Motor neuron (in vitro differentiated cells): ENCODE data around the gene DPH7. TPM values are rescaled to one million over a fixed set of nuclear protein-coding genes. Genes with fewer than 3 reads are reported as not detected.
A peak's percentile ranks its signal among the peaks of the same experiment; 100 is the strongest.

Source experiments
- ATAC-seq, 8 experiments: fragments of 200-7000 bp; cut with Tn5 transposase; replicated peaks in 6 of 8; 2 replicates each; pipeline ENCODE4 v1.8.0; 2021; ENCODE audit warnings: mild to moderate bottlenecking in 8 of 8, moderate library complexity in 8 of 8
- H3K27ac ChIP-seq, 2 donors: fragments of 250-450 bp; sonication (Bioruptor Pico); 2 replicates each; pipeline ENCODE4 v1.9.0; 2021; ENCODE audit warnings: antibody characterized with exemption in 2 of 2, mild to moderate bottlenecking in 2 of 2, moderate library complexity in 1 of 2
- H3K4me1 ChIP-seq, 2 donors: fragments of 250-450 bp; sonication (Bioruptor Pico); replicated peaks in 1 of 2; 2 replicates each; pipeline ENCODE4 v1.6.1; 2021; ENCODE audit warnings: antibody characterized with exemption in 2 of 2, mild to moderate bottlenecking in 2 of 2, moderate library complexity in 1 of 2
- H3K4me3 ChIP-seq, 5 donors: fragments of 250-450 bp; sonication (Bioruptor Pico); 2 replicates each; pipeline ENCODE4 v1.9.0; 2021; ENCODE audit warnings: antibody characterized with exemption in 5 of 5, mild to moderate bottlenecking in 5 of 5, moderate library complexity in 4 of 5
- WGBS, 10 experiments: fragments of 450-650 bp; shearing (Covaris generic); methylation state at CpG; one replicate each; pipeline ENCODE4 v1.0.0; 2022; 5-methylcytosine and 5-hydroxymethylcytosine counted together
- in situ Hi-C, 9 experiments: fragments of 400-800 bp; cut with MboI; loops; one replicate each; pipeline ENCODE4 v1.15.0; 2021; ENCODE audit warnings: low sequenced_read_pairs in 9 of 9, low pct_unique_long_range_greater_than_20kb in 2 of 9; ENCODE audit not compliant: unreplicated experiment in 9 of 9
- total RNA-seq, 8 experiments: library from RNA; unstranded; fragments of 300-600 nt; gene quantifications; 2 replicates each; pipeline versions ENCODE4 v1.2.3 to v1.2.4, GENCODE V29; 2022

The DPH7 gene
- total RNA-seq, 8 experiments from 2014 or later: 26.3 to 74.6 (median 41.1) TPM

DNA sequence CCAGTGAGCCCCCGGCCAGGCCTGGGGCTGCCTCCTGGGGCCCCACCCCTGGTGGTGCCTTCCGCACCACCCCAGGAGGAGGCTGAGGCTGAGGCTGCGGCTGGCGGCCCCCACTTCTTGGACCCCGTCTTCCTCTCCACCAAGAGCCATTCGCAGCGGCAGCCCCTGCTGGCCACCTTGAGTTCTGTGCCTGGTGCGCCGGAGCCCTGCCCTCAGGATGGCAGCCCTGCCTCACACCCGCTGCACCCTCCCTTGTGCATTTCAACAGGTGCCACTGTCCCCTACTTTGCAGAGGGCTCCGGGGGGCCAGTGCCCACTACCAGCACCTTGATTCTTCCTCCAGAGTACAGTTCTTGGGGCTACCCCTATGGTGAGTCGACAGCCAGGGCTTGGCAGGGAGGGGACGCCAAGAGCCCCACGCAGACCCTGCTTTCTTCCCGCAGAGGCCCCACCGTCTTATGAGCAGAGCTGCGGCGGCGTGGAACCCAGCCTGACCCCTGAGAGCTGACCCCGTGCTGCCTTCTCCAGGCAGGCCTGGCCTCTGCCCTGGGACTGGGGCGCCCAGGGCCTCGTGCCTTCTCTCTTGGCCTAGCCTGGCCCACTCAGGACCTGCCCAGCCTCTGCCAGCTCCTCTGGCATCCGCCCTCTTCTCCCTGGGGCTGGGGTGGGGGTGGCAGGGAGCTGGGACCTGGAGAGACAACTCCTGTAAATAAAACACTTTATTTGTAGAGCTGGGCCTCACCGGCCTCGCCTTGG is 36.1 kb upstream of the DPH7 start:
- Histone ChIP-seq H3K27ac (no peak overlapping the region), H3K4me3 (no peak overlapping the region), H3K4me1 (peaks cover 6 to 8% of the 10 kb centered on the region in 2 donors)
- in situ Hi-C loops: no loop called here
- 90 to 100% (median 92%) methylated on average over 2 to 9 of the region's 25 CpGs; no CpG with 5 or more reads in 7 of the 10 experiments for WGBS, 10 experiments
- ATAC-seq: no peak

DNA sequence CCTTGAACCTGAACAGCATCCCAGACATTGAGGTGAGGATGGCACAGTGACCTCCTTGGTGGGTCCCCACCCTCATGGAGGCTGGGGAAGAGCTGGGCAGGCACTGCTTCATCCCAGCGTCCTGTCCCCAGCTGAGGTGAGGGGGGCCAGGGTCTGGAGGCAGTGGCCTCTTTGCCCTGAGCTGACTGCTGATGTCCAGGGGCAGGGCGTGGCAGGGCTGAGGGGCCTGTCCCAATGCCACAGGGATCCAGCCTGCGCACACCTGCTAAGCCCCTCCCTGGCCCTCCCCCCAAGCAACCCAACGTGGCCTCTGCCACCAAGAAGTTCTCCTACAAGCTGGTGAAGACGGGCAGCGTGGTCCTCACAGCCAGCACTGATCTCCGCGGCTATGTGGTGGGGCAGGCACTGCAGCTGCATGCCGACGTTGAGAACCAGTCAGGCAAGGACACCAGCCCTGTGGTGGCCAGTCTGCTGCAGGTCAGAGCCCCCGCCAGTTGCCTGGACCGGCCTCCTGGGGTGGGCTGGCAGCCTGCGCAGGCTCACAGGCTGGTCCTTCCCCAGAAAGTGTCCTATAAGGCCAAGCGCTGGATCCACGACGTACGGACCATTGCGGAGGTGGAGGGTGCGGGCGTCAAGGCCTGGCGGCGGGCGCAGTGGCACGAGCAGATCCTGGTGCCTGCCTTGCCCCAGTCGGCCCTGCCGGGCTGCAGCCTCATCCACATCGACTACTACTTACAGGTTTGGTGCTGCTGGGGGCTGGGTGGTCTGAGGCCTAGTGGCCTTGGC is 35.2 kb upstream of the DPH7 start:
- WGBS, 10 experiments: 90 to 100% (median 100%) methylated on average over 1 to 2 of the region's 27 CpGs; no CpG with 5 or more reads in 7 of the 10 experiments
- H3K4me3 ChIP-seq: no peak overlapping the region
- no peak overlapping the region for H3K27ac ChIP-seq
- H3K4me1 ChIP-seq: peaks cover 6 to 8% of the 10 kb centered on the region in 2 donors
- in situ Hi-C loops: no loop called here
- no peak for ATAC-seq

DNA sequence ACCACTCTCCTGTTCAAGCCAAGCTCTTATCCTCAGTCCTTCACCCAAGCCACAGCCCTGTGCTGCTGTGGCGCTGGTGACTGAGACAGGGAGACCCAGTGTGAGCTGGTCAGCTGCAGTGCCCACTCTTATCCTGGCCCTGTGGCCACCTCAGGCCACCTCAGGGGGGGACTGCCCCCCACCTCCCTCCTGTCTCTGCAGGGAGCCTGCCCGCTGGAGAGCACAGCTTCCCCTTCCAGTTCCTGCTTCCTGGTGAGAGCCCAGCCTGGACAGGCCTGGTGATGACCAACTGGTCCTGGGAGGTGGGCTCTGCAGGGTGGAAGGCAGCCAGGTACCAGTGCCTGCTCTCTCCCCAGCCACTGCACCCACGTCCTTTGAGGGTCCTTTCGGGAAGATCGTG is 34.5 kb upstream of the DPH7 start:
- ATAC-seq: peak in 1 of 8 experiments; percentile 3
- peaks cover 6 to 8% of the 10 kb centered on the region in 2 donors for H3K4me1 ChIP-seq
- no peak overlapping the region for H3K4me3 ChIP-seq
- in situ Hi-C loops: no loop called here
- WGBS, 10 experiments: no CpG with 5 or more reads among the region's 5 CpGs
- H3K27ac ChIP-seq: no peak overlapping the region

DNA sequence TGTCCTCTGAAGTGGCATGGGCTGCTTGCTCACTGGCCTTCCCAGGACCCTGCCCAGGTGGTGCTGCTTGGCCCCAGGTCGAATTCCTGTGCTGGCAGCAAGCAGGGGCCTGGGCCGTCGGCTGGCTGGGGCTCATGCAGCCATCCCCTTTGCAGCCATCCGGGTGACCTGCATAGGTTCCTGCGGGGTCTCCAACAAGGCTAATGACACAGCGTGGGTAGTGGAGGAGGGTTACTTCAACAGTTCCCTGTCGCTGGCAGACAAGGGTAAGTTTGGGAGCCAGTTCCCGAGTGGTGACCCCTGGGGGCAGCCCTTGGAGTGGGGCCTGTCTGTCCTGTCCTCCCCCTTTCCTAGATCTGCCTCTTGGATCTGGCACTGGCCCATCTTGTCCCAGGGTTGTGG is 34.0 kb upstream of the DPH7 start:
- Histone ChIP-seq H3K4me1 (peaks cover 9 to 10% of the 10 kb centered on the region in 2 donors), H3K4me3 (no peak overlapping the region), H3K27ac (no peak overlapping the region)
- in situ Hi-C loops: no loop called here
- peak in 1 of 8 experiments; percentile 2 for ATAC-seq
- 67 to 80% methylated on average over 1 to 4 of the region's 8 CpGs; no CpG with 5 or more reads in 8 of the 10 experiments for WGBS, 10 experiments

DNA sequence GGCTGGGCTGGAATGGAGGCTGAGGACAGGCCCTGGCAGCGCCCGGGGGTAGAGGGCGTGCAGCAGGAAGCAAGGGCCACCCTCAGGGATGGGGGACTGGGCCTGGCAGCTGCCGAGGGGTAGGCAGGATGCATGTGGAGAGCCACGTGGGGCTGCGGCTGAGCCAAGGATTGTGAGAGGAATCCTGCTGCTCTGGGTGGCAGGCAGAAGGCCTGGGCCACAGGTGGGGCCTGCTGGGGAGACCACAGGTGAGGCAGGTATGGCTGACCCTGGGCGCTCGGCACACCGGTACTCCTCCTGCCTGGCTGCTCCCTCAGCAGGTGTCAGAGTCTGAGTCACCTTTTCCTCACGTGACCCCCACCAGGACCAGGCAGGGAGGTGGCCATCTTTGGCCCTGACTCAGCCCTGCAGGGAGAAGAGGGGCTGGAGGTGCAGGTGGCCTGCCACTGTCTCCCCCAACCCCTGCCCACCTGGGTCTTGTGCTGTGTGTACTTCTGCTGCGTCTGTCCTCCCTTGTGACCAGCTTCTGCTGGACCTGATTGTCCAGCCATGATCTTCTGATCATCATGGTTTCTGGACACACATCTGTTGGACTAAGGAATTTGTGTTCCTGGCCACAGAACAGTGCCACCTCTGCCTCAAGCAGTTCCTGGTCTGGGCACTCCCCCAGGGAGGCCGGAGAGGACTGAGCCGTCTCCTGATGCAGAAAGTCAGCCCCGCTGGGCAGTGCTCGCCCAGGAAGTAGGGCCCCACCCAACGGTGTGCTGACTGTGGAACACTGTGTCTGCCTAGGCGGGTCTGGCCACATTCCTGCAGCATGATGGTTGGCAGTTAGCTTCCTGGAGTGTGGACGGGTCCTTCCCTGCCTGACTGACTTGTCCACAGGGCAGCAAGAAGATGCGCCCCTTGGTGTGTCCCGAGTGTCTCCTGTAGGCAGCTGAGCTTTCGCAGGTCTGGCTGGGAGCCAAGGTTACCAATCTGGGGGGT is 33.2 kb upstream of the DPH7 start:
- peak in 7 of 8 experiments; percentile 5 to 94 (median 33) for ATAC-seq
- WGBS, 10 experiments: 0 to 93% (median 87%) methylated on average over 2 to 6 of the region's 21 CpGs; no CpG with 5 or more reads in 5 of the 10 experiments
- H3K4me1 ChIP-seq: peaks cover 12% of the 10 kb centered on the region in 2 donors
- in situ Hi-C loops: no loop called here
- no peak overlapping the region for H3K4me3 ChIP-seq
- no peak overlapping the region for H3K27ac ChIP-seq

DNA sequence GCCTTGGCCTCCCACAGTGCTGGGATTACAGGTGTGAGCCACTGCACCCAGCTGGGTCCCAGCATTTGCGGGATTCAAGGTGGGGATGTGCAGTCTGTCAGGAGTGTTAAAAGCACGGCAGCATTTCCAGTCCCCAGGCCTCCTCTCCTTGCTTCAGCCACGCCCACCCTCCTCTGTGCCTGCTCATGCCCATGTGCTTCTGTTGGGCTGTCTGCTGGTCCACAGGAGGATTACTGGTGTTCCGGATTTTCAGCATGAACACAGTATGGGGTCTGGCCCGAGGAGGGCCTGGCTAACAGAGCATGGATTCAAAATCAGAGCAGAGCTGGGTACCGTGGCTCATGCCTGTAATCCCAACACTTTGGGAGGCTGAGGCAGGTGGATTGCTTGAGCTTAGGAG is 32.2 kb upstream of the DPH7 start:
- no peak for ATAC-seq
- in situ Hi-C loops: no loop called here
- Histone ChIP-seq H3K27ac (no peak overlapping the region), H3K4me1 (peaks cover 16 to 17% of the 10 kb centered on the region in 2 donors), H3K4me3 (no peak overlapping the region)
- 50 to 79% (median 60%) methylated on average over 1 to 4 of the region's 6 CpGs; no CpG with 5 or more reads in 6 of the 10 experiments for WGBS, 10 experiments

DNA sequence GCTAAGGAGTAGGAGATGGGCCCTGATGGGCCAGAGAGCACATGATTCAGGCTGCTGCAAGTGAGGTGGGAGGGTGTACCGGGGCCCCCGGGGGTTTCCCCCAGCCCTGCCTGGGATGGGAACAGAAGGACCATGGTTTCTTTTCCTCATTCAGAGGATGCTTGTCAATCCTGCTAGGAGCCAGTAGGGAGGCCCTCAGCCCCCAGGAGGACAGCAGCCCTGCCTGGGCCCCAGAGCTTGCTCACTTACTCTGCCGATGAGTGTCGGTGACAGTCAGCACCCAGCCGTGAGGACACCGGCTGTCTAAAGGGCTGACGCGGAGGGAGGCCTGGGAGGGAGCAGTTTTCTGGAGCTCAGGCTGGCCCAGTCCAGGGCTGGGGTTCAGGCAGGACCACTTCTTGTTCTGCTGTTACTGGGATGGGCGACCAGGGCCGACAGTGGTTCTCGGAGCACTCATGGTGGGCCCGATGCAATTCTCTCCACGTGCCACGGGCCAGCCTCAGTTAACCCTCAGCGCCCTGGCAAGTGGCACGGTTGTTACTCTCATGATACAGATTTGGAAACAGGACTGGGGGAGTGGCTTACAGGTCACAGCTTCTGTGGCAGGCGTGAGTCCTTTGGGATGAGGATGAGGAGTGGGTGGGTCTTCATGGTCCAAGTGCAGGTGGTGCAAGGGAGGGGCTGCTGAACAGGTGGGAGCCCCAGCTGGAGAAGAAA is 28.6 kb upstream of the DPH7 start:
- peak overlapping the region; percentile 7 to 78 (median 55) for H3K4me3 ChIP-seq
- no peak overlapping the region for H3K27ac ChIP-seq
- WGBS, 10 experiments: 10 to 100% (median 50%) methylated on average over 1 to 9 of the region's 17 CpGs; no CpG with 5 or more reads in 4 of the 10 experiments
- in situ Hi-C loops: no loop called here
- H3K4me1 ChIP-seq: peaks cover 16 to 17% of the 10 kb centered on the region in 2 donors
- peak in 5 of 8 experiments; percentile 9 to 42 (median 24) for ATAC-seq

DNA sequence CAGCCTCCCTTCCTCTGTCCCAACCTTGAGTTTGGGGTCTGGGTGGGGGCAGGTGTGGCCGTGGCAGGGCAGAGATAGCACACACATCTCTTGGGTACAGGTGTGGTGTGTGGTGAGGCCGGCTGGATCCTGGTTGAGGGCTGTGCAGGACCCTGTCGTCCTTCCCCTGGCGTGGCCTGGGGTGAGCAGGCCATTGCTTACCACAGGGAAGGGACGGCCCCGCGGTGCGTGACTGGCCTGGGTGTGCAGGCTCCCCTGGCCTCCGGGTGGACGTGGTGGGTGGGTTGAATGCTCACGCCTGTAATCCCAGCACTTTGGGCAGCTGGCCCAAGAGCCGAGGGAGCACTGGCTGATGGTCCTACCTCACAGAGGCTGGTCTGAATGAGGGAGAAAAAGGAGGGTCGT is 28.0 kb upstream of the DPH7 start:
- H3K4me3 ChIP-seq: peak overlapping the region; percentile 41 to 78 (median 55)
- peak in 3 of 8 experiments; percentile 0 to 2 (median 1) for ATAC-seq
- WGBS, 10 experiments: 0 to 70% (median 20%) methylated on average over 1 to 12 of the region's 13 CpGs; no CpG with 5 or more reads in 5 of the 10 experiments
- H3K27ac ChIP-seq: no peak overlapping the region
- in situ Hi-C loops: no loop called here
- H3K4me1 ChIP-seq: peaks cover 16 to 17% of the 10 kb centered on the region in 2 donors

DNA sequence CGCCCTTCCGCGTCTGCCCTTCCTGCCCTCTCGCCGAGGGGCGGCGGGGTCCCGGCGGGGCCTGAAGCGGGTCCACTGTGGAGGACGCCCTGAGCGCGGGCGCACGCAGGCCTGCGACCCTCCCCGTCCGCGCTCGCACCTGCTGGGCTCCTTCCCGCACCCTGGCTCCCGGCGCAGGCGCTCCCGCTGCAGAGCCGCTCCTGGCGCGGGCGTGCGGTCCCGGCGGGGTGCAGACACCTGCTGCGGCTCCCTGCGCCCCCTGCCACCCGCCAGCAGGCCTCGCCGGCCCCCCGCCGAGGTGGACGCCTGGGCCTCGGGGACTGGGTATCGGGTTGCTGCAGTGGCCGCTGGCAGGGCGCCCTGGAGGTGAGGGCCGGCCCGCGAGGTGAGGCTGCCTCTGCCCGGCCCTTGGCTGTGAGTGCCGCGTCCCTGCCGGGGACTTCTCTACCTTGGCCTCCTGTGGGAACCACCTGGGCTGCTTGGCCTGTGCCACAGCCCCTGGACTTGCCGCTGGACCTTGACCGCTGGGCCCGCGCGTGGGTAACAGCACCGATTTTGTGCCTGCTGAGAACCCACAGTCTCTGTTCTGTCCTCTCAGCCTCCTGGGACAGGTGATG is 27.4 kb upstream of the DPH7 start:
- in situ Hi-C loops: no loop called here
- Histone ChIP-seq H3K4me3 (peak overlapping the region; percentile 41 to 78 (median 55)), H3K4me1 (peaks cover 16 to 17% of the 10 kb centered on the region in 2 donors), H3K27ac (peak overlapping the region; percentile 2 to 82)
- 0 to 13% methylated on average over 1 to 3 of the region's 57 CpGs; no CpG with 5 or more reads in 8 of the 10 experiments for WGBS, 10 experiments
- ATAC-seq: peak; percentile 8 to 28 (median 13)

DNA sequence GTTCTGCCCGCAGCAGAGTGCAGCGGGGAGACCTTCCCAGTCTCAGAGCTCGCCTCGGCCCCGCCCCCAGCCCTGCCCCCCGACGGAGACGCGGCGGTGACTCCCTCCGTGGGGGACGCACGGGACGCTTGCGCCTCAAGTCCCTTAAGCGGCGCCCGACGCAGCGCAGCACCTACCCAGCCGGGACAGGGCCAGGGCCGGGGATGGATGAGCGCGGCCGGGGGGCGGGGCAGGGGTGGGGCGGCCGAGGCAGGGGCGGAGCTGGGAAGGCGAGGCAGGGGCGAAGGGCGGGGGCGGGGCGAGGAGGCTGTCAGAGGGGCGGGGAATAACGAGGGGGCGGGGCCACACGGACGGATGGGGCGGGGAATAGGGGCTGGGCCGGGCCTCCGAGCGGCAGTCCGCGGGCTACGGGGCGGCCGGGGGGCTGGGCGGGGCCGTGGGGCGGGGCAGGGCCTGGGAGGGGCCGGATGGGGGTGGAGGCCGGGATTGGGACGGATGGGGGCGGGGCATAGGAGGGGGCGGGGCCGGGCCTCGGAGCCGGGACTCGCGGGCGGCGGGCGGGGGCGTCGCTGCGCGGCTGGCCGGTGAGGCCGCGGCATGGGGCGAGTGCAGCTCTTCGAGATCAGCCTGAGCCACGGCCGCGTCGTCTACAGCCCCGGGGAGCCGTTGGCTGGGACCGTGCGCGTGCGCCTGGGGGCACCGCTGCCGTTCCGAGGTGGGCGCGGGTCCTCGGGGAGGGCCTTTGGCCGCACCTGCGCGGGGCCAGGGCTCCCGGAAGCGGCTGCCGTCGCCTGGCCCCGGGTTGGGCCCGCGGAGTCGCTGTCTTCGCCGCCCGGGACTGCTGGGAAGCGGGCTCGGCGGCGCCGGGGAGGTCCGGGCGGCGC is 26.6 kb upstream of the DPH7 start, which contains the start of gene ARRDC1:
Gene ARRDC1 (plus strand): TSS at position 566 of the 884 bp plus-strand sequence. CDS start 32 bp downstream, at position 598.
- Histone ChIP-seq H3K4me3 (peak within 1 kb of the TSS; percentile 41 to 78 (median 55)), H3K4me1 (peaks cover 16 to 17% of the 10 kb centered on the region in 2 donors), H3K27ac (peak within 1 kb of the TSS; percentile 2 to 82)
- ATAC-seq: peak; percentile 67 to 89 (median 85)
- in situ Hi-C loops: no loop called here
- WGBS, 10 experiments: 0% methylated on average over 2 of the region's 111 CpGs; no CpG with 5 or more reads in 9 of the 10 experiments
